ENCODE measurements around the gene TRIO. TPM values are rescaled to one million over a fixed set of nuclear protein-coding genes. Genes with fewer than 3 reads are reported as not detected.

TRIO gene
- total and polyA plus RNA-seq, 4 donors = 22.0 to 374 (median 191) TPM

- ATAC-seq (ENCODE audit: low FRiP score) (no peak), DNase-seq (no peak)
- H3K36me3 ChIP-seq (ENCODE audit: control insufficient read depth in 1 of 2, insufficient read depth in 2 of 2, low read length in 1 of 2) = peaks cover 13 to 23% of the 10 kb centered on the region in 2 donors
- H3K4me1 ChIP-seq (ENCODE audit: control insufficient read depth in 1 of 2, insufficient read depth in 2 of 2, low read length in 2 of 2) = no peaks in the 10 kb centered on the region
- no peak overlapping the region for H3K27ac ChIP-seq (ENCODE audit: low read depth in 1 of 2, low read length in 2 of 2)
- 85 to 91% methylated on average over 12 of the region's 12 CpGs for WGBS, 2 donors
- H3K27me3 ChIP-seq (ENCODE audit: control insufficient read depth in 1 of 2, insufficient read depth in 2 of 2, low read length in 1 of 2) = no peaks in the 10 kb centered on the region
- intact Hi-C loops (cut with DNase I) = no loop called here
- H3K4me3 ChIP-seq (ENCODE audit: low read length in 2 of 2) = no peak overlapping the region
- no peaks in the 10 kb centered on the region for H3K9me3 ChIP-seq (ENCODE audit: control insufficient read depth, low read length)
These were observed 221.7 kb downstream of the TRIO start for GRCh38 chr5:14364576-14365472.

- 41 to 48% methylated on average over 2 of the region's 2 CpGs for WGBS, 2 donors
- no peaks in the 10 kb centered on the region for H3K4me1 ChIP-seq (ENCODE audit: control insufficient read depth in 1 of 2, insufficient read depth in 2 of 2, low read length in 2 of 2)
- DNase-seq = no peak
- no peaks in the 10 kb centered on the region for H3K9me3 ChIP-seq (ENCODE audit: control insufficient read depth, low read length)
- intact Hi-C loops (cut with DNase I) = no loop called here
- H3K36me3 ChIP-seq (ENCODE audit: control insufficient read depth in 1 of 2, insufficient read depth in 2 of 2, low read length in 1 of 2) = peaks cover 13 to 19% of the 10 kb centered on the region in 2 donors
- no peak for ATAC-seq (ENCODE audit: low FRiP score)
- no peak overlapping the region for H3K27ac ChIP-seq (ENCODE audit: low read depth in 1 of 2, low read length in 2 of 2)
- no peak overlapping the region for H3K4me3 ChIP-seq (ENCODE audit: low read length in 2 of 2)
- H3K27me3 ChIP-seq (ENCODE audit: control insufficient read depth in 1 of 2, insufficient read depth in 2 of 2, low read length in 1 of 2) = no peaks in the 10 kb centered on the region
These were observed 222.8 kb downstream of the TRIO start for GRCh38 chr5:14365831-14366430.

GRCh38 chr5:14366763-14367162 lies 223.6 kb downstream of the TRIO start:
- DNase-seq = no peak
- WGBS, 2 donors = 81 to 84% methylated on average over 10 of the region's 10 CpGs
- no peak for ATAC-seq (ENCODE audit: low FRiP score)
- Histone ChIP-seq H3K27ac (ENCODE audit: low read depth in 1 of 2, low read length in 2 of 2) (no peak overlapping the region), H3K36me3 (ENCODE audit: control insufficient read depth in 1 of 2, insufficient read depth in 2 of 2, low read length in 1 of 2) (peaks cover 13 to 17% of the 10 kb centered on the region in 2 donors), H3K4me1 (ENCODE audit: control insufficient read depth in 1 of 2, insufficient read depth in 2 of 2, low read length in 2 of 2) (no peaks in the 10 kb centered on the region), H3K27me3 (ENCODE audit: control insufficient read depth in 1 of 2, insufficient read depth in 2 of 2, low read length in 1 of 2) (no peaks in the 10 kb centered on the region), H3K9me3 (ENCODE audit: control insufficient read depth, low read length) (no peaks in the 10 kb centered on the region), H3K4me3 (ENCODE audit: low read length in 2 of 2) (no peak overlapping the region)
- intact Hi-C loops (cut with DNase I) = no loop called here

- intact Hi-C loops (cut with DNase I) = no loop called here
- 76 to 87% methylated on average over 3 of the region's 3 CpGs for WGBS, 2 donors
- Histone ChIP-seq H3K4me3 (ENCODE audit: low read length in 2 of 2) (no peak overlapping the region), H3K4me1 (ENCODE audit: control insufficient read depth in 1 of 2, insufficient read depth in 2 of 2, low read length in 2 of 2) (no peaks in the 10 kb centered on the region), H3K36me3 (ENCODE audit: control insufficient read depth in 1 of 2, insufficient read depth in 2 of 2, low read length in 1 of 2) (peaks cover 13 to 17% of the 10 kb centered on the region in 2 donors), H3K27me3 (ENCODE audit: control insufficient read depth in 1 of 2, insufficient read depth in 2 of 2, low read length in 1 of 2) (no peaks in the 10 kb centered on the region), H3K27ac (ENCODE audit: low read depth in 1 of 2, low read length in 2 of 2) (no peak overlapping the region), H3K9me3 (ENCODE audit: control insufficient read depth, low read length) (no peaks in the 10 kb centered on the region)
- no peak for DNase-seq
- no peak for ATAC-seq (ENCODE audit: low FRiP score)
These were observed 224.2 kb downstream of the TRIO start for GRCh38 chr5:14367364-14367763.

GRCh38 chr5:14369780-14370179 lies 226.6 kb downstream of the TRIO start:
- intact Hi-C loops (cut with DNase I) = no loop called here
- no peak for DNase-seq
- H3K9me3 ChIP-seq (ENCODE audit: control insufficient read depth, low read length) = no peaks in the 10 kb centered on the region
- no peaks in the 10 kb centered on the region for H3K27me3 ChIP-seq (ENCODE audit: control insufficient read depth in 1 of 2, insufficient read depth in 2 of 2, low read length in 1 of 2)
- 71 to 79% methylated on average over 6 of the region's 6 CpGs for WGBS, 2 donors
- H3K4me1 ChIP-seq (ENCODE audit: control insufficient read depth in 1 of 2, insufficient read depth in 2 of 2, low read length in 2 of 2) = no peaks in the 10 kb centered on the region
- no peak overlapping the region for H3K27ac ChIP-seq (ENCODE audit: low read depth in 1 of 2, low read length in 2 of 2)
- H3K4me3 ChIP-seq (ENCODE audit: low read length in 2 of 2) = no peak overlapping the region
- peaks cover 13 to 18% of the 10 kb centered on the region in 2 donors for H3K36me3 ChIP-seq (ENCODE audit: control insufficient read depth in 1 of 2, insufficient read depth in 2 of 2, low read length in 1 of 2)
- ATAC-seq (ENCODE audit: low FRiP score) = no peak

- H3K4me3 ChIP-seq (ENCODE audit: low read length in 2 of 2) = no peak overlapping the region
- H3K36me3 ChIP-seq (ENCODE audit: control insufficient read depth in 1 of 2, insufficient read depth in 2 of 2, low read length in 1 of 2) = peaks cover 7 to 13% of the 10 kb centered on the region in 2 donors
- H3K9me3 ChIP-seq (ENCODE audit: control insufficient read depth, low read length) = no peaks in the 10 kb centered on the region
- no peak overlapping the region for H3K27ac ChIP-seq (ENCODE audit: low read depth in 1 of 2, low read length in 2 of 2)
- no peak for DNase-seq
- intact Hi-C loops (cut with DNase I) = no loop called here
- no peaks in the 10 kb centered on the region for H3K27me3 ChIP-seq (ENCODE audit: control insufficient read depth in 1 of 2, insufficient read depth in 2 of 2, low read length in 1 of 2)
- 56 to 59% methylated on average over 5 of the region's 5 CpGs for WGBS, 2 donors
- no peak for ATAC-seq (ENCODE audit: low FRiP score)
- no peaks in the 10 kb centered on the region for H3K4me1 ChIP-seq (ENCODE audit: control insufficient read depth in 1 of 2, insufficient read depth in 2 of 2, low read length in 2 of 2)
These were observed 227.2 kb downstream of the TRIO start for GRCh38 chr5:14370386-14370785.

GRCh38 chr5:14373685-14374084 lies 230.5 kb downstream of the TRIO start:
- H3K4me1 ChIP-seq (ENCODE audit: control insufficient read depth in 1 of 2, insufficient read depth in 2 of 2, low read length in 2 of 2) = no peaks in the 10 kb centered on the region
- H3K27ac ChIP-seq (ENCODE audit: low read depth in 1 of 2, low read length in 2 of 2) = no peak overlapping the region
- 87 to 92% methylated on average over 6 of the region's 6 CpGs for WGBS, 2 donors
- no peaks in the 10 kb centered on the region for H3K9me3 ChIP-seq (ENCODE audit: control insufficient read depth, low read length)
- no peak overlapping the region for H3K4me3 ChIP-seq (ENCODE audit: low read length in 2 of 2)
- ATAC-seq (ENCODE audit: low FRiP score) (no peak), DNase-seq (no peak)
- H3K36me3 ChIP-seq (ENCODE audit: control insufficient read depth in 1 of 2, insufficient read depth in 2 of 2, low read length in 1 of 2) = peaks cover 5 to 9% of the 10 kb centered on the region in 2 donors
- intact Hi-C loops (cut with DNase I) = no loop called here
- H3K27me3 ChIP-seq (ENCODE audit: control insufficient read depth in 1 of 2, insufficient read depth in 2 of 2, low read length in 1 of 2) = no peaks in the 10 kb centered on the region

GRCh38 chr5:14374100-14374499 lies 231.0 kb downstream of the TRIO start:
- Histone ChIP-seq H3K36me3 (ENCODE audit: control insufficient read depth in 1 of 2, insufficient read depth in 2 of 2, low read length in 1 of 2) (peaks cover 4 to 7% of the 10 kb centered on the region in 2 donors), H3K27me3 (ENCODE audit: control insufficient read depth in 1 of 2, insufficient read depth in 2 of 2, low read length in 1 of 2) (no peaks in the 10 kb centered on the region), H3K4me3 (ENCODE audit: low read length in 2 of 2) (no peak overlapping the region), H3K9me3 (ENCODE audit: control insufficient read depth, low read length) (no peaks in the 10 kb centered on the region), H3K27ac (ENCODE audit: low read depth in 1 of 2, low read length in 2 of 2) (no peak overlapping the region), H3K4me1 (ENCODE audit: control insufficient read depth in 1 of 2, insufficient read depth in 2 of 2, low read length in 2 of 2) (no peaks in the 10 kb centered on the region)
- 78 to 79% methylated on average over 8 of the region's 8 CpGs for WGBS, 2 donors
- DNase-seq = no peak
- intact Hi-C loops (cut with DNase I) = no loop called here
- no peak for ATAC-seq (ENCODE audit: low FRiP score)

GRCh38 chr5:14376789-14377188 lies 233.6 kb downstream of the TRIO start:
- intact Hi-C loops (cut with DNase I) = no loop called here
- H3K4me3 ChIP-seq (ENCODE audit: low read length in 2 of 2) = no peak overlapping the region
- H3K27ac ChIP-seq (ENCODE audit: low read depth in 1 of 2, low read length in 2 of 2) = no peak overlapping the region
- ATAC-seq (ENCODE audit: low FRiP score) = no peak
- peaks cover 0 to 5% of the 10 kb centered on the region in 2 donors for H3K36me3 ChIP-seq (ENCODE audit: control insufficient read depth in 1 of 2, insufficient read depth in 2 of 2, low read length in 1 of 2)
- no peaks in the 10 kb centered on the region for H3K4me1 ChIP-seq (ENCODE audit: control insufficient read depth in 1 of 2, insufficient read depth in 2 of 2, low read length in 2 of 2)
- H3K27me3 ChIP-seq (ENCODE audit: control insufficient read depth in 1 of 2, insufficient read depth in 2 of 2, low read length in 1 of 2) = no peaks in the 10 kb centered on the region
- 78 to 83% methylated on average over 3 of the region's 3 CpGs for WGBS, 2 donors
- H3K9me3 ChIP-seq (ENCODE audit: control insufficient read depth, low read length) = no peaks in the 10 kb centered on the region
- DNase-seq = no peak

All from aorta (tissue), 5 donors.